HepG2 (cell line): ENCODE results near the gene COL25A1. TPM values are rescaled to one million over a fixed set of nuclear protein-coding genes. Genes with fewer than 3 reads are reported as not detected.

Experiments used
- ATAC-seq: fragments of 200-7000 bp; cut with Tn5 transposase; 3 replicates; pipeline ENCODE4 v1.9.1; 2020; ENCODE audit warnings: mild to moderate bottlenecking, moderate library complexity
- BruUV-seq: library from RNA; stranded (reverse); fragments of 400-500 nt; replicated peaks from 2 replicates; lab custom pipeline; 2021; lab: Mats Ljungman, UMichigan
- CTCF ChIA-PET: fragments of 300-600 bp; formaldehyde crosslinking; extraction: SDS; loops from one replicate; lab custom pipeline; 2021; ENCODE audit warnings: low total read pairs, inconsistent platforms, low intra/inter-chr PET ratio; lab: Yijun Ruan, JAX
- POLR2A ChIA-PET: fragments of 350-600 bp; sonication (Branson Sonifier 250); formaldehyde crosslinking; loops from one replicate; lab custom pipeline; 2020; ENCODE audit warnings: antibody characterized with exemption, inconsistent platforms; lab: Yijun Ruan, JAX
- DNase-seq: peaks from one replicate; pipeline ENCODE4 v3.0.0-alpha.2; 2015; ENCODE audit warnings: low spot score
- FAIRE-seq: peaks from 3 replicates; lab custom pipeline; 2011; peaks lifted over from hg19 to GRCh38; lab: Jason Lieb, UNC
- H2AFZ ChIP-seq: one replicate; pipeline ENCODE4 v1.6.1; 2011; ENCODE audit warnings: low read length, inconsistent platforms
- H3K27ac ChIP-seq: fragments of 300-600 bp; 3 replicates; pipeline ENCODE4 v1.8.0; 2011; ENCODE audit warnings: mixed run types, mild to moderate bottlenecking, mixed read lengths, low read length, inconsistent platforms; ENCODE audit not compliant: insufficient read depth; ENCODE audit errors: extremely low read length
- H3K27me3 ChIP-seq, 2 experiments: fragments of 200-600 bp in 1 of 2; 2 replicates in 1 of 2; 3 replicates in 1 of 2; pipeline versions ENCODE4 v1.6.0 to v1.8.0; 2011; ENCODE audit warnings: low read length in 2 of 2, mild to moderate bottlenecking in 2 of 2, moderate library complexity in 2 of 2, inconsistent platforms in 1 of 2; ENCODE audit not compliant: insufficient read depth in 2 of 2, control insufficient read depth in 1 of 2
- H3K36me3 ChIP-seq, 2 experiments: fragments of 200-600 bp in 1 of 2; replicated peaks in 1 of 2; 2 replicates in 1 of 2; 3 replicates in 1 of 2; pipeline versions ENCODE4 v1.5.1 to v1.8.0; 2011; ENCODE audit warnings: low read length in 2 of 2, inconsistent platforms in 1 of 2; ENCODE audit not compliant: insufficient read depth in 2 of 2, control insufficient read depth in 1 of 2
- H3K4me1 ChIP-seq: 2 replicates; pipeline ENCODE4 v1.5.1; 2012; ENCODE audit warnings: low read length, inconsistent platforms; ENCODE audit not compliant: insufficient read depth
- H3K4me2 ChIP-seq: 2 replicates; pipeline ENCODE4 v1.6.0; 2011; ENCODE audit warnings: low read depth, low read length, inconsistent platforms
- H3K4me3 ChIP-seq, 3 experiments: fragments of 200-600 bp in 1 of 3; sonication (generic), shearing (Covaris generic) in 1 of 3; replicated peaks in 1 of 3; 2 replicates each; pipeline ENCODE4 v1.5.1; 2011 to 2016; ENCODE audit warnings: low read length in 3 of 3, inconsistent platforms in 2 of 3, low read depth in 2 of 3, mild to moderate bottlenecking in 2 of 3, control low read depth in 1 of 3, mixed read lengths in 1 of 3; ENCODE audit not compliant: insufficient read depth in 1 of 3
- H3K79me2 ChIP-seq: one replicate; pipeline ENCODE4 v1.6.1; 2011; ENCODE audit warnings: low read length, inconsistent platforms; ENCODE audit not compliant: insufficient read depth
- H3K9ac ChIP-seq: 2 replicates; pipeline ENCODE4 v1.6.0; 2011; ENCODE audit warnings: mild to moderate bottlenecking, low read depth, low read length, inconsistent platforms; ENCODE audit not compliant: insufficient read depth
- H3K9me3 ChIP-seq: 2 replicates; pipeline ENCODE4 v1.5.1; 2012; ENCODE audit warnings: mild to moderate bottlenecking, low read length
- H4K20me1 ChIP-seq: 2 replicates; pipeline ENCODE4 v1.6.0; 2011; ENCODE audit warnings: inconsistent platforms, mild to moderate bottlenecking, low read length, moderate library complexity; ENCODE audit not compliant: insufficient read depth
- AKNA ChIP-seq: sonication (generic); formaldehyde crosslinking; IDR thresholded peaks from 2 replicates; pipeline ENCODE4 v1.4.0; 2020; ENCODE audit warnings: missing genetic modification reagents, borderline replicate concordance
- FUBP1 ChIP-seq: sonication (generic); formaldehyde crosslinking; IDR thresholded peaks from 2 replicates; pipeline ENCODE4 v1.5.1; 2020; ENCODE audit warnings: missing genetic modification reagents, mild to moderate bottlenecking, borderline replicate concordance
- HMGXB3 ChIP-seq: sonication (generic); formaldehyde crosslinking; IDR thresholded peaks from 2 replicates; pipeline ENCODE4 v1.4.0; 2020; ENCODE audit warnings: missing genetic modification reagents, borderline replicate concordance
- HOMEZ ChIP-seq: IDR thresholded peaks from 2 replicates; pipeline ENCODE4 v1.6.1; 2016; ENCODE audit warnings: low read depth
- ISX ChIP-seq: sonication (generic); formaldehyde crosslinking; conservative IDR thresholded peaks from 2 replicates; pipeline ENCODE4 v1.5.0; 2020; ENCODE audit warnings: missing genetic modification reagents
- MTERF4 ChIP-seq: sonication (generic); formaldehyde crosslinking; IDR thresholded peaks from 2 replicates; pipeline ENCODE4 v1.8.0; 2023; ENCODE audit warnings: mild to moderate bottlenecking, missing genetic modification reagents
- SOX6 ChIP-seq, 2 experiments: fragments of 450-650 bp in 1 of 2; sonication (generic) in 1 of 2; formaldehyde crosslinking in 1 of 2; IDR thresholded peaks; 2 replicates each; pipeline versions ENCODE4 v1.4.0 to v1.6.1; 2017 to 2020; ENCODE audit warnings: antibody characterized with exemption in 1 of 2, mild to moderate bottlenecking in 1 of 2, missing genetic modification reagents in 1 of 2
- ZC3H13 ChIP-seq: sonication (generic); formaldehyde crosslinking; IDR thresholded peaks from 2 replicates; pipeline ENCODE4 v1.8.1; 2023; ENCODE audit warnings: mild to moderate bottlenecking, missing genetic modification reagents, moderate library complexity
- WGBS: methylation state at CpG from one replicate; pipeline ENCODE4 v1.1.6; 2017; ENCODE audit warnings: low lambda C conversion rate; 5-methylcytosine and 5-hydroxymethylcytosine counted together
- in situ Hi-C: cut with HindIII; loops from 2 replicates; pipeline ENCODE4 v1.10.0; 2017; ENCODE audit warnings: low pct_unique_long_range_greater_than_20kb; ENCODE audit not compliant: extremely low pct_ligation_motif_present
- intact Hi-C: fragments of 100-400 bp; cut with micrococcal nuclease; formaldehyde crosslinking; loops from one replicate; pipeline ENCODE4 v1.10.0; 2022; ENCODE audit not compliant: unreplicated experiment
- polyA plus RNA-seq, 8 experiments: library from polyadenylated mRNA; depleted of rRNA in 3 of 8; stranded (reverse) in 7 of 8; unstranded in 1 of 8; fragments of >200 nt; fragmentation: Illumina TruSeq in 4 of 8; extraction: Trizol in 4 of 8; gene quantifications; 2 replicates each; pipeline versions ENCODE4 v1.2.1 to v1.2.3, GENCODE V29; 2011 to 2016; ENCODE audit warnings: low read depth in 4 of 8, missing spikeins in 1 of 8, mixed read lengths in 1 of 8; ENCODE audit not compliant: insufficient read depth in 1 of 8
- total RNA-seq, 5 experiments: library from RNA; depleted of rRNA; stranded (reverse); fragments of >200 nt; fragmentation: Illumina TruSeq; extraction: Trizol; gene quantifications; 2 replicates each; pipeline ENCODE4 v1.2.3, GENCODE V29; 2016; ENCODE audit warnings: low read depth in 1 of 5

COL25A1 gene
- total and polyA plus RNA-seq, 2 of the 13 experiments (the other 11 are each of a cell fraction or from before 2014, with no cell fraction given), result not detected

- BruUV-seq, result no TSS peak
- intact Hi-C loops (no loop called here), in situ Hi-C loops (no loop called here)
- ChIA-PET POLR2A (no interaction called here), CTCF (no interaction called here)
- no peak overlapping the region for H3K27ac ChIP-seq
- H3K9ac ChIP-seq, result no peak overlapping the region
- no peak overlapping the region for H2AFZ ChIP-seq
- ATAC-seq (no peak), FAIRE-seq (no peak), DNase-seq (no peak)
- H3K4me3 ChIP-seq, result no peak overlapping the region
- WGBS, result 32% methylated on average over 5 of the region's 5 CpGs
- no peaks in the 10 kb centered on the region for H3K9me3 ChIP-seq
- no peaks in the 10 kb centered on the region for H3K79me2 ChIP-seq
- no peaks in the 10 kb centered on the region for H4K20me1 ChIP-seq
- H3K4me1 ChIP-seq, result no peaks in the 10 kb centered on the region
- no peaks in the 10 kb centered on the region; a peak in 1 of 5 replicates for H3K27me3 ChIP-seq
- H3K4me2 ChIP-seq, result no peak overlapping the region
- H3K36me3 ChIP-seq, result no peaks in the 10 kb centered on the region
- TF ChIP-seq ISX (CRISPR knock-in tag), result no peak
- no peak for TF ChIP-seq SOX6 (IDR thresholded peaks at IDR 0.05)
- no peak for TF ChIP-seq SOX6 (CRISPR knock-in tag; IDR thresholded peaks at IDR 0.05)
- TF ChIP-seq HMGXB3, result no peak
- TF ChIP-seq AKNA (CRISPR knock-in tag), result no peak
- TF ChIP-seq MTERF4 (CRISPR knock-in tag), result no peak
- TF ChIP-seq FUBP1, result no peak
- TF ChIP-seq HOMEZ (CRISPR knock-in tag), result no peak
- no peak for TF ChIP-seq ZC3H13 (CRISPR knock-in tag)
These were observed 310.7 kb downstream of the COL25A1 start for GRCh38 chr4:108991551-108992328.
